Posterior cingulate gyrus (tissue), 11 donors: ENCODE measurements around the gene GRPEL1.
A peak's percentile ranks its signal among the peaks of the same experiment; 100 is the strongest.

ENCODE experiments used
- DNase-seq, 10 donors: peaks; one replicate each; pipeline versions ENCODE4 v3.0.0 to v3.0.0-alpha.2; 2020 to 2021; ENCODE audit warnings: mixed read lengths in 3 of 10
- intact Hi-C: fragments of 100-400 bp; cut with DNase I; formaldehyde crosslinking; loops from one replicate; pipeline ENCODE4 v1.15.1; 2023

The GRPEL1 gene

GRCh38 chr4:7068883-7069282 lies 1.0 kb upstream of the GRPEL1 start:
- no peak for DNase-seq
- intact Hi-C loops: loop anchor here (1.0 to 10.0 kb wide), 3 partner anchors 26 to 284 kb away; partner anchors contain the start of genes KIAA0232, TADA2B and TBC1D14

GRCh38 chr4:7068279-7068842 lies 497 bp upstream of the GRPEL1 start:
- DNase-seq: no peak
- intact Hi-C loops: loop anchor here (1.0 to 10.0 kb wide), 3 partner anchors 25 to 284 kb away; partner anchors contain the start of genes KIAA0232, TADA2B and TBC1D14

- intact Hi-C loops: loop anchor here (10.0 kb wide), 1 partner anchor 282 kb away; the partner anchor contains the start of gene KIAA0232
Observed at GRCh38 chr4:7067126-7067451, 775 bp downstream of the GRPEL1 start.

GRCh38 chr4:7066493-7066892 lies 1.4 kb downstream of the GRPEL1 start:
- intact Hi-C loops: loop anchor here (10.0 kb wide), 1 partner anchor 282 kb away; the partner anchor contains the start of gene KIAA0232
- no peak for DNase-seq

More at GRCh38 chr4:7067126-7067451, 775 bp downstream of the GRPEL1 start:
- no peak for DNase-seq

GRCh38 chr4:7066006-7066405 lies 1.9 kb downstream of the GRPEL1 start:
- DNase-seq: no peak
- intact Hi-C loops: loop anchor here (10.0 kb wide), 1 partner anchor 281 kb away; the partner anchor contains the start of gene KIAA0232

GRCh38 chr4:7063362-7063761 lies 4.5 kb downstream of the GRPEL1 start:
- no peak for DNase-seq
- intact Hi-C loops: loop anchor here (10.0 kb wide), 1 partner anchor 279 kb away; the partner anchor contains the start of gene KIAA0232

GRCh38 chr4:7062816-7063215 lies 5.0 kb downstream of the GRPEL1 start:
- peak in 1 of 10 donors; percentile 33 for DNase-seq
- intact Hi-C loops: loop anchor here (10.0 kb wide), 1 partner anchor 278 kb away; the partner anchor contains the start of gene KIAA0232

- no peak for DNase-seq
- intact Hi-C loops: loop anchor here (10.0 kb wide), 1 partner anchor 277 kb away; the partner anchor contains the start of gene KIAA0232
Observed at GRCh38 chr4:7061815-7062214, 6.0 kb downstream of the GRPEL1 start.

GRCh38 chr4:7060346-7061150 lies 7.3 kb downstream of the GRPEL1 start:
- intact Hi-C loops: loop anchor here (10.0 kb wide), 1 partner anchor 276 kb away; the partner anchor contains the start of gene KIAA0232
- peak in 1 of 10 donors; percentile 68 for DNase-seq

- intact Hi-C loops: loop anchor here (10.0 kb wide), 1 partner anchor 275 kb away; the partner anchor contains the start of gene KIAA0232
- DNase-seq: no peak
Observed at GRCh38 chr4:7059662-7060061, 8.2 kb downstream of the GRPEL1 start.

- intact Hi-C loops: no loop called here
- no peak for DNase-seq
Observed at GRCh38 chr4:7058792-7059191, 9.1 kb downstream of the GRPEL1 start.

- DNase-seq: peak in 1 of 10 donors; percentile 71
- intact Hi-C loops: no loop called here
Observed at GRCh38 chr4:7055990-7056325, 11.9 kb downstream of the GRPEL1 start.

- intact Hi-C loops: no loop called here
- peak in 1 of 10 donors; percentile 66 for DNase-seq
Observed at GRCh38 chr4:7055111-7055989, 12.5 kb downstream of the GRPEL1 start.

GRCh38 chr4:7054106-7054880 lies 13.6 kb downstream of the GRPEL1 start:
- intact Hi-C loops: no loop called here
- DNase-seq: peak in 2 of 10 donors; percentile 67 to 83

GRCh38 chr4:7052923-7053715 lies 14.7 kb downstream of the GRPEL1 start:
- DNase-seq: peak in 3 of 10 donors; percentile 27 to 84 (median 81)

GRCh38 chr4:7052313-7052712 lies 15.6 kb downstream of the GRPEL1 start:
- intact Hi-C loops: no loop called here
- DNase-seq: peak in 2 of 10 donors; percentile 43 to 51

More at GRCh38 chr4:7052923-7053715, 14.7 kb downstream of the GRPEL1 start:
- intact Hi-C loops: no loop called here

- peak in 1 of 10 donors; percentile 76 for DNase-seq
- intact Hi-C loops: no loop called here
Observed at GRCh38 chr4:7051905-7052304, 16.0 kb downstream of the GRPEL1 start.

- peak in 1 of 10 donors; percentile 42 for DNase-seq
- intact Hi-C loops: no loop called here
Observed at GRCh38 chr4:7051144-7051495, 16.7 kb downstream of the GRPEL1 start.
